ENCODE data around the gene CYP2W1.

DNA sequence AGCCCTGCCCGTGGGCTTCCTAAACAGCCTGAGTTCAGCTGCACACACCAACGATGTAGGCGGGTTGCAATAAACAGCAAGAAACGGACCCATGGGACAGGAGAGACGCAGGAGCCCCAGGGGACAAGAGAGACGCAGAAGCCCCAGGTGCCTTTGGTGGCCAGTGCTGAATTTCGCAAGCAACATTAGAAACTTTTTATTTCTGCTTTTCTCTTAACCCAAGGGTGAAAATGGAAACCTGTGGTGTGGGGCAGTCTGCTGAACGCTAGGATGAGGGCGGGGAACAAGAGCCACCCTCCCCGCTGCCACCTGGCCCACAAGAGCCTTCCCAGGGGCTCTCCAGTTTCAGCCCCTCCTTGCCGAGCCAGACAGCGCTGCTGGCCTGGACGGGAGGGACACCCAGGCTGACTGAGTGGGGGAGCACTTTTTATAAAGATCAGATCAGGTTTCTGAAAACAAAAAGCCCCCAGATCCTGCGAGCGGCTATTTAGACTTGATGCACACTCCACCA, 41.4 kb downstream of the CYP2W1 start:
- no peak for TF ChIP-seq ZFX (IDR thresholded peaks at IDR 0.05)
- no peak for TF ChIP-seq RAD21 (IDR thresholded peaks at IDR 0.05; ENCODE audit: low read depth)
- no peak for TF ChIP-seq EZH2 (IDR thresholded peaks at IDR 0.05)
- TF ChIP-seq, protein P1, sequence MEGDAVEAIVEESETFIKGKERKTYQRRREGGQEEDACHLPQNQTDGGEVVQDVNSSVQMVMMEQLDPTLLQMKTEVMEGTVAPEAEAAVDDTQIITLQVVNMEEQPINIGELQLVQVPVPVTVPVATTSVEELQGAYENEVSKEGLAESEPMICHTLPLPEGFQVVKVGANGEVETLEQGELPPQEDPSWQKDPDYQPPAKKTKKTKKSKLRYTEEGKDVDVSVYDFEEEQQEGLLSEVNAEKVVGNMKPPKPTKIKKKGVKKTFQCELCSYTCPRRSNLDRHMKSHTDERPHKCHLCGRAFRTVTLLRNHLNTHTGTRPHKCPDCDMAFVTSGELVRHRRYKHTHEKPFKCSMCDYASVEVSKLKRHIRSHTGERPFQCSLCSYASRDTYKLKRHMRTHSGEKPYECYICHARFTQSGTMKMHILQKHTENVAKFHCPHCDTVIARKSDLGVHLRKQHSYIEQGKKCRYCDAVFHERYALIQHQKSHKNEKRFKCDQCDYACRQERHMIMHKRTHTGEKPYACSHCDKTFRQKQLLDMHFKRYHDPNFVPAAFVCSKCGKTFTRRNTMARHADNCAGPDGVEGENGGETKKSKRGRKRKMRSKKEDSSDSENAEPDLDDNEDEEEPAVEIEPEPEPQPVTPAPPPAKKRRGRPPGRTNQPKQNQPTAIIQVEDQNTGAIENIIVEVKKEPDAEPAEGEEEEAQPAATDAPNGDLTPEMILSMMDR (IDR thresholded peaks at IDR 0.05 in 2 of 3, conservative IDR thresholded peaks at IDR 0.05 in 1 of 3; ENCODE audit: borderline replicate concordance in 1 of 3, insufficient read depth in 1 of 3, low read depth in 2 of 3, low read length in 2 of 3) = no peak
- TF ChIP-seq JUND (IDR thresholded peaks at IDR 0.05) = no peak
- no peak for TF ChIP-seq POLR2A (IDR thresholded peaks at IDR 0.05; ENCODE audit: borderline replicate concordance, extremely low read depth, insufficient read depth, insufficient read length)
- no peak for TF ChIP-seq SP1 (IDR thresholded peaks at IDR 0.05; ENCODE audit: low read depth)
- TF ChIP-seq FOSL1 (IDR thresholded peaks at IDR 0.05; ENCODE audit: low read depth) = no peak
- TF ChIP-seq CBX3 (IDR thresholded peaks at IDR 0.05; ENCODE audit: low read depth) = no peak
- TF ChIP-seq, protein P2, sequence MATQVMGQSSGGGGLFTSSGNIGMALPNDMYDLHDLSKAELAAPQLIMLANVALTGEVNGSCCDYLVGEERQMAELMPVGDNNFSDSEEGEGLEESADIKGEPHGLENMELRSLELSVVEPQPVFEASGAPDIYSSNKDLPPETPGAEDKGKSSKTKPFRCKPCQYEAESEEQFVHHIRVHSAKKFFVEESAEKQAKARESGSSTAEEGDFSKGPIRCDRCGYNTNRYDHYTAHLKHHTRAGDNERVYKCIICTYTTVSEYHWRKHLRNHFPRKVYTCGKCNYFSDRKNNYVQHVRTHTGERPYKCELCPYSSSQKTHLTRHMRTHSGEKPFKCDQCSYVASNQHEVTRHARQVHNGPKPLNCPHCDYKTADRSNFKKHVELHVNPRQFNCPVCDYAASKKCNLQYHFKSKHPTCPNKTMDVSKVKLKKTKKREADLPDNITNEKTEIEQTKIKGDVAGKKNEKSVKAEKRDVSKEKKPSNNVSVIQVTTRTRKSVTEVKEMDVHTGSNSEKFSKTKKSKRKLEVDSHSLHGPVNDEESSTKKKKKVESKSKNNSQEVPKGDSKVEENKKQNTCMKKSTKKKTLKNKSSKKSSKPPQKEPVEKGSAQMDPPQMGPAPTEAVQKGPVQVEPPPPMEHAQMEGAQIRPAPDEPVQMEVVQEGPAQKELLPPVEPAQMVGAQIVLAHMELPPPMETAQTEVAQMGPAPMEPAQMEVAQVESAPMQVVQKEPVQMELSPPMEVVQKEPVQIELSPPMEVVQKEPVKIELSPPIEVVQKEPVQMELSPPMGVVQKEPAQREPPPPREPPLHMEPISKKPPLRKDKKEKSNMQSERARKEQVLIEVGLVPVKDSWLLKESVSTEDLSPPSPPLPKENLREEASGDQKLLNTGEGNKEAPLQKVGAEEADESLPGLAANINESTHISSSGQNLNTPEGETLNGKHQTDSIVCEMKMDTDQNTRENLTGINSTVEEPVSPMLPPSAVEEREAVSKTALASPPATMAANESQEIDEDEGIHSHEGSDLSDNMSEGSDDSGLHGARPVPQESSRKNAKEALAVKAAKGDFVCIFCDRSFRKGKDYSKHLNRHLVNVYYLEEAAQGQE (IDR thresholded peaks at IDR 0.05; ENCODE audit: low read depth) = no peak
